ENCODE measurements around the gene MANBA. TPM values are rescaled to one million over a fixed set of nuclear protein-coding genes. Genes with fewer than 3 reads are reported as not detected.
A peak's percentile ranks its signal among the peaks of the same experiment; 100 is the strongest.

MANBA gene
- total RNA-seq: 10 to 100 TPM; 11.3 to 18.2 (median 13.9) TPM
- long read RNA-seq, partial matches to known transcripts: 0 of 1 reads
- long read RNA-seq, other reads (novel, unspliced or antisense): 0 of 1 reads

- peaks cover 0 to 13% (median 4%) of the 10 kb centered on the region in 4 donors for H3K4me1 ChIP-seq
- no peaks in the 10 kb centered on the region for H3K9me3 ChIP-seq
- H3K27me3 ChIP-seq: no peaks in the 10 kb centered on the region
- peak; percentile 96 to 99 (median 96) for ATAC-seq
- no peaks in the 10 kb centered on the region for H3K36me3 ChIP-seq
- H3K4me3 ChIP-seq: peak within 1 kb of the TSS; percentile 93 to 95 (median 95)
- peak within 1 kb of the TSS; percentile 79 to 93 (median 87) for H3K27ac ChIP-seq
- TF ChIP-seq POLR2A (IDR thresholded peaks at IDR 0.05) (peak; percentile 81), CTCF (IDR thresholded peaks at IDR 0.05) (no peak)
- intact Hi-C loops (cut with DNase I): no loop called here
- DNase-seq: peak; percentile 91 to 93 (median 93)
- 0% methylated on average over 26 of the region's 60 CpGs for WGBS (ENCODE audit: insufficient coverage, low coverage, low lambda C conversion rate, missing lambda C conversion rate)
Observed at GRCh38 chr4:102760645-102761295, at the start of gene MANBA. Gene MANBA, minus strand, starts transcription at chr4:102760968. Its CDS starts 74 bp downstream, at chr4:102760894.

GRCh38 chr4:102809691-102810090 is 48.9 kb upstream of the MANBA start:
- peaks cover 0 to 39% (median 8%) of the 10 kb centered on the region in 4 donors for H3K36me3 ChIP-seq
- H3K9me3 ChIP-seq: no peaks in the 10 kb centered on the region
- DNase-seq (no peak), ATAC-seq (no peak)
- intact Hi-C loops (cut with DNase I): no loop called here
- TF ChIP-seq CTCF (IDR thresholded peaks at IDR 0.05) (no peak), POLR2A (IDR thresholded peaks at IDR 0.05) (no peak)
- H3K4me3 ChIP-seq: no peak overlapping the region
- 75% methylated on average over 2 of the region's 2 CpGs for WGBS (ENCODE audit: insufficient coverage, low coverage, low lambda C conversion rate, missing lambda C conversion rate)
- no peak overlapping the region for H3K27ac ChIP-seq
- H3K27me3 ChIP-seq: no peaks in the 10 kb centered on the region
- peaks cover 0 to 50% (median 1%) of the 10 kb centered on the region in 4 donors for H3K4me1 ChIP-seq

- Histone ChIP-seq H3K4me3 (no peak overlapping the region), H3K27ac (no peak overlapping the region), H3K27me3 (no peaks in the 10 kb centered on the region), H3K9me3 (no peaks in the 10 kb centered on the region), H3K36me3 (peaks cover 0 to 43% (median 8%) of the 10 kb centered on the region in 4 donors), H3K4me1 (peaks cover 0 to 50% (median 1%) of the 10 kb centered on the region in 4 donors)
- TF ChIP-seq POLR2A (IDR thresholded peaks at IDR 0.05): no peak
- no peak for TF ChIP-seq CTCF (IDR thresholded peaks at IDR 0.05)
- DNase-seq: no peak
- ATAC-seq: peak; percentile 52 to 70 (median 64)
- 48% methylated on average over 3 of the region's 3 CpGs for WGBS (ENCODE audit: insufficient coverage, low coverage, low lambda C conversion rate, missing lambda C conversion rate)
- intact Hi-C loops (cut with DNase I): no loop called here
Observed at GRCh38 chr4:102809190-102809589, 48.4 kb upstream of the MANBA start.

GRCh38 chr4:102808009-102808408 is 47.2 kb upstream of the MANBA start:
- no peak overlapping the region for H3K27ac ChIP-seq
- TF ChIP-seq CTCF (IDR thresholded peaks at IDR 0.05): no peak
- no peak for TF ChIP-seq POLR2A (IDR thresholded peaks at IDR 0.05)
- intact Hi-C loops (cut with DNase I): no loop called here
- DNase-seq (no peak), ATAC-seq (no peak)
- no peaks in the 10 kb centered on the region for H3K9me3 ChIP-seq
- peaks cover 0 to 42% (median 1%) of the 10 kb centered on the region in 4 donors for H3K4me1 ChIP-seq
- no peak overlapping the region for H3K4me3 ChIP-seq
- no peaks in the 10 kb centered on the region for H3K27me3 ChIP-seq
- 68% methylated on average over 2 of the region's 2 CpGs for WGBS (ENCODE audit: insufficient coverage, low coverage, low lambda C conversion rate, missing lambda C conversion rate)
- H3K36me3 ChIP-seq: peaks cover 0 to 47% (median 9%) of the 10 kb centered on the region in 4 donors
